GM12878 (cell line): ENCODE data around the gene TNNT1. TPM values are rescaled to one million over a fixed set of nuclear protein-coding genes. Genes with fewer than 3 reads are reported as not detected.

Experiments used
- BMI1 ChIP-seq: fragments of 450-650 bp; IDR thresholded peaks from 2 replicates; pipeline ENCODE4 v1.6.1; 2016; ENCODE audit warnings: mild to moderate bottlenecking, moderate library complexity, borderline replicate concordance
- BRCA1 ChIP-seq: IDR thresholded peaks from 2 replicates; pipeline ENCODE4 v1.6.1; 2011; ENCODE audit warnings: low read depth, low read length, improper control_type of control experiment
- CREB1 ChIP-seq: IDR thresholded peaks from 2 replicates; pipeline ENCODE4 v1.6.1; 2012; ENCODE audit warnings: low read depth, mild to moderate bottlenecking, inconsistent platforms
- FOXM1 ChIP-seq: IDR thresholded peaks from 2 replicates; pipeline ENCODE4 v1.6.1; 2012; ENCODE audit warnings: low read depth, mild to moderate bottlenecking, inconsistent platforms, low read length, moderate library complexity
- GABPA ChIP-seq: IDR thresholded peaks from 2 replicates; pipeline ENCODE4 v1.6.1; 2014; ENCODE audit warnings: antibody characterized with exemption, low read depth, mild to moderate bottlenecking, inconsistent platforms
- GATAD2B ChIP-seq: fragments of 450-650 bp; conservative IDR thresholded peaks from 2 replicates; pipeline ENCODE4 v1.6.1; 2017; ENCODE audit warnings: low read depth, mild to moderate bottlenecking, moderate library complexity
- HCFC1 ChIP-seq: fragments of 150-350 bp; IDR thresholded peaks from 2 replicates; pipeline ENCODE4 v1.6.1; 2014; ENCODE audit warnings: low read length
- IKZF1 ChIP-seq: fragments of 450-650 bp; conservative IDR thresholded peaks from 2 replicates; pipeline ENCODE4 v1.6.1; 2017; ENCODE audit warnings: antibody characterized with exemption, mild to moderate bottlenecking
- MEF2A ChIP-seq: IDR thresholded peaks from 2 replicates; pipeline ENCODE4 v1.6.1; 2011; ENCODE audit warnings: low read depth, mild to moderate bottlenecking, low read length, moderate library complexity; ENCODE audit not compliant: insufficient read depth
- MXI1 ChIP-seq: fragments of 150-350 bp; IDR thresholded peaks from 2 replicates; pipeline ENCODE4 v1.6.1; 2011; ENCODE audit warnings: low read depth, mild to moderate bottlenecking, inconsistent platforms, low read length, improper control_type of control experiment
- MYB ChIP-seq: fragments of 150-350 bp; IDR thresholded peaks from 2 replicates; pipeline ENCODE4 v1.6.1; 2014; ENCODE audit warnings: mild to moderate bottlenecking, low read depth, low read length, borderline replicate concordance
- NBN ChIP-seq: fragments of 450-650 bp; IDR thresholded peaks from 2 replicates; pipeline ENCODE4 v1.6.1; 2016
- PML ChIP-seq: IDR thresholded peaks from 2 replicates; pipeline ENCODE4 v1.6.1; 2012; ENCODE audit warnings: low read length, inconsistent platforms
- RAD21 ChIP-seq: IDR thresholded peaks from 2 replicates; pipeline ENCODE4 v1.6.1; 2011; ENCODE audit warnings: mild to moderate bottlenecking, low read depth, low read length, moderate library complexity; ENCODE audit not compliant: insufficient read depth
- RELA ChIP-seq: fragments of 450-650 bp; IDR thresholded peaks from 2 replicates; pipeline ENCODE4 v1.8.0; 2014; ENCODE audit warnings: borderline replicate concordance; ENCODE audit not compliant: partially characterized antibody
- SIN3A ChIP-seq: IDR thresholded peaks from 2 replicates; pipeline ENCODE4 v1.6.1; 2012; ENCODE audit warnings: low read depth, low read length, improper control_type of control experiment
- SIX5 ChIP-seq: IDR thresholded peaks from 2 replicates; pipeline ENCODE4 v1.6.1; 2011; ENCODE audit warnings: mild to moderate bottlenecking, low read depth, low read length, moderate library complexity; ENCODE audit not compliant: severe bottlenecking
- ZNF622 ChIP-seq: fragments of 450-650 bp; IDR thresholded peaks from 2 replicates; pipeline ENCODE4 v1.6.1; 2017; ENCODE audit warnings: mild to moderate bottlenecking, inconsistent platforms
- polyA plus RNA-seq, 11 experiments: library from polyadenylated mRNA; depleted of rRNA in 4 of 11; unstranded in 6 of 11; stranded (reverse) in 5 of 11; fragments of >200 nt; fragmentation: Nextera tagmentation in 4 of 11; fragmentation: Illumina TruSeq in 1 of 11; extraction: Ambion mirVana in 4 of 11; extraction: Trizol in 1 of 11; gene quantifications; 1 replicate in 1 of 11; 2 replicates in 10 of 11; pipeline versions ENCODE4 v1.2.1 to v1.2.3, GENCODE V29; 2011 to 2016; ENCODE audit warnings: inconsistent platforms in 2 of 11, missing spikeins in 2 of 11, low read depth in 1 of 11
- total RNA-seq, 4 experiments: library from RNA; depleted of rRNA in 3 of 4; stranded (reverse); fragments of >200 nt in 3 of 4; fragmentation: Illumina TruSeq in 1 of 4; extraction: Trizol in 1 of 4; gene quantifications; 2 replicates each; pipeline versions ENCODE4 v1.2.1 to v1.2.3, GENCODE V29; 2013 to 2021
- TF ChIP-seq, protein P1 (sequence below): fragments of 450-650 bp; formaldehyde crosslinking; IDR thresholded peaks from 2 replicates; pipeline ENCODE4 v1.4.0; 2020; ENCODE audit warnings: mild to moderate bottlenecking, moderate library complexity
- TF ChIP-seq, protein P2 (sequence below): IDR thresholded peaks from 2 replicates; pipeline ENCODE4 v1.6.1; 2012; ENCODE audit warnings: improper control_type of control experiment, low read depth, low read length; ENCODE audit not compliant: insufficient replicate concordance
- TF ChIP-seq, protein P3 (sequence below): fragments of 450-650 bp; IDR thresholded peaks from 2 replicates; pipeline ENCODE4 v1.6.1; 2014; ENCODE audit warnings: mild to moderate bottlenecking

Gene TNNT1
- total and polyA plus RNA-seq, 10 of the 15 experiments (the other 5 are each of a cell fraction or from before 2014, with no cell fraction given): 0.26 to 0.62 (median 0.37) TPM; not detected in 7

DNA sequence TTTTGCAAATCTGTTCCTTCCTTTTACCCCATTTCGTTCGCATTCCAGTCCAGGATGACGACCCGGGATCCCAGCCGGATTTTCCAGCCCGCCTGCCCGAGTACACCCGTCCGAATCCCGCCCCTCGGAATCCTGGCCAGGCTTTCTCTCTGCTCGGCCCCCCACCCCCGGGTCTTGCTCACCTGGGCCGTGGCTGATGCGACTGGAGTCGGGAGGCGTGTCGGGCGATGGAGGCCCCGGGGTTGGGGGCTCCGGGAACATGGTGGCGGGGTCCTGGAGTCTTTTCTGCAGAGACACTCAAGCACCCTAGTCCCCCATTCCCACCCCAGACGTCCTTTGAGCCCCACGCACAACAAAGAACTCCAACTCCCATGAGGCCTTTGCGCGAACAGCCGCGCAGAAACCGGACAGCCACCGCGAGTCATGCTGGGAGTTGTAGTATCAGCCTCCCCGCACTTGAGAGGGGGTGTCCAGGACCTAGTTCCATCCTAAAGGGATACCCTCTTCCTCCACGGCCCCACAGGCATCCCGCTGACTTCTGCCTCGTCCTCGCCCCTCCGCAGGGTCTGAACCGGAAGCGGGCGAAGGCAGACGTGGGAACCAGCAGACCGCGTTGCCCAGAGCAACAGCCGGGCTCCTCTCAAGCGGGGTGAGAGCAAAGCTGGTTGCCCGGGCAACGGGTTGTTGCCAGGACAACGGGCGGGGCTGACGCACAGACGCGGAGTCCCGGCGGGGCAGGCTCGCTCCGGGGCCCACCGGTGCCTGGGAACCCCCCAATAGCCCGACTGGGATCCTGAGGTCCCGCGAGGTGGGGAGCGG lies 30.0 kb upstream of the TNNT1 start (continued):
- no peak for TF ChIP-seq ZNF622
- peak; percentile 25; the same call in 1 of the 2 replicates for TF ChIP-seq NBN
- 0 out of 2 replicates have a peak, but pooled peaks have one; percentile 16 for TF ChIP-seq FOXM1
- peak; percentile 51; the same call in 1 of the 2 replicates for TF ChIP-seq SIN3A
- peak; percentile 54 for TF ChIP-seq CREB1
- no peak for TF ChIP-seq RAD21
- no peak for TF ChIP-seq MYB
- peak; percentile 50; the same call in 1 of the 2 replicates for TF ChIP-seq GABPA
- TF ChIP-seq, protein P1, sequence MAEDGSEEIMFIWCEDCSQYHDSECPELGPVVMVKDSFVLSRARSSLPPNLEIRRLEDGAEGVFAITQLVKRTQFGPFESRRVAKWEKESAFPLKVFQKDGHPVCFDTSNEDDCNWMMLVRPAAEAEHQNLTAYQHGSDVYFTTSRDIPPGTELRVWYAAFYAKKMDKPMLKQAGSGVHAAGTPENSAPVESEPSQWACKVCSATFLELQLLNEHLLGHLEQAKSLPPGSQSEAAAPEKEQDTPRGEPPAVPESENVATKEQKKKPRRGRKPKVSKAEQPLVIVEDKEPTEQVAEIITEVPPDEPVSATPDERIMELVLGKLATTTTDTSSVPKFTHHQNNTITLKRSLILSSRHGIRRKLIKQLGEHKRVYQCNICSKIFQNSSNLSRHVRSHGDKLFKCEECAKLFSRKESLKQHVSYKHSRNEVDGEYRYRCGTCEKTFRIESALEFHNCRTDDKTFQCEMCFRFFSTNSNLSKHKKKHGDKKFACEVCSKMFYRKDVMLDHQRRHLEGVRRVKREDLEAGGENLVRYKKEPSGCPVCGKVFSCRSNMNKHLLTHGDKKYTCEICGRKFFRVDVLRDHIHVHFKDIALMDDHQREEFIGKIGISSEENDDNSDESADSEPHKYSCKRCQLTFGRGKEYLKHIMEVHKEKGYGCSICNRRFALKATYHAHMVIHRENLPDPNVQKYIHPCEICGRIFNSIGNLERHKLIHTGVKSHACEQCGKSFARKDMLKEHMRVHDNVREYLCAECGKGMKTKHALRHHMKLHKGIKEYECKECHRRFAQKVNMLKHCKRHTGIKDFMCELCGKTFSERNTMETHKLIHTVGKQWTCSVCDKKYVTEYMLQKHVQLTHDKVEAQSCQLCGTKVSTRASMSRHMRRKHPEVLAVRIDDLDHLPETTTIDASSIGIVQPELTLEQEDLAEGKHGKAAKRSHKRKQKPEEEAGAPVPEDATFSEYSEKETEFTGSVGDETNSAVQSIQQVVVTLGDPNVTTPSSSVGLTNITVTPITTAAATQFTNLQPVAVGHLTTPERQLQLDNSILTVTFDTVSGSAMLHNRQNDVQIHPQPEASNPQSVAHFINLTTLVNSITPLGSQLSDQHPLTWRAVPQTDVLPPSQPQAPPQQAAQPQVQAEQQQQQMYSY (CRISPR knock-in tag): no peak
- TF ChIP-seq MEF2A: no peak
- peak; percentile 91 for TF ChIP-seq IKZF1
- peak; percentile 99 for TF ChIP-seq MXI1
- TF ChIP-seq SIX5: peak; percentile 93
- TF ChIP-seq PML: no peak
- TF ChIP-seq GATAD2B: peak; percentile 96
- no peak for TF ChIP-seq RELA
- TF ChIP-seq, protein P2, sequence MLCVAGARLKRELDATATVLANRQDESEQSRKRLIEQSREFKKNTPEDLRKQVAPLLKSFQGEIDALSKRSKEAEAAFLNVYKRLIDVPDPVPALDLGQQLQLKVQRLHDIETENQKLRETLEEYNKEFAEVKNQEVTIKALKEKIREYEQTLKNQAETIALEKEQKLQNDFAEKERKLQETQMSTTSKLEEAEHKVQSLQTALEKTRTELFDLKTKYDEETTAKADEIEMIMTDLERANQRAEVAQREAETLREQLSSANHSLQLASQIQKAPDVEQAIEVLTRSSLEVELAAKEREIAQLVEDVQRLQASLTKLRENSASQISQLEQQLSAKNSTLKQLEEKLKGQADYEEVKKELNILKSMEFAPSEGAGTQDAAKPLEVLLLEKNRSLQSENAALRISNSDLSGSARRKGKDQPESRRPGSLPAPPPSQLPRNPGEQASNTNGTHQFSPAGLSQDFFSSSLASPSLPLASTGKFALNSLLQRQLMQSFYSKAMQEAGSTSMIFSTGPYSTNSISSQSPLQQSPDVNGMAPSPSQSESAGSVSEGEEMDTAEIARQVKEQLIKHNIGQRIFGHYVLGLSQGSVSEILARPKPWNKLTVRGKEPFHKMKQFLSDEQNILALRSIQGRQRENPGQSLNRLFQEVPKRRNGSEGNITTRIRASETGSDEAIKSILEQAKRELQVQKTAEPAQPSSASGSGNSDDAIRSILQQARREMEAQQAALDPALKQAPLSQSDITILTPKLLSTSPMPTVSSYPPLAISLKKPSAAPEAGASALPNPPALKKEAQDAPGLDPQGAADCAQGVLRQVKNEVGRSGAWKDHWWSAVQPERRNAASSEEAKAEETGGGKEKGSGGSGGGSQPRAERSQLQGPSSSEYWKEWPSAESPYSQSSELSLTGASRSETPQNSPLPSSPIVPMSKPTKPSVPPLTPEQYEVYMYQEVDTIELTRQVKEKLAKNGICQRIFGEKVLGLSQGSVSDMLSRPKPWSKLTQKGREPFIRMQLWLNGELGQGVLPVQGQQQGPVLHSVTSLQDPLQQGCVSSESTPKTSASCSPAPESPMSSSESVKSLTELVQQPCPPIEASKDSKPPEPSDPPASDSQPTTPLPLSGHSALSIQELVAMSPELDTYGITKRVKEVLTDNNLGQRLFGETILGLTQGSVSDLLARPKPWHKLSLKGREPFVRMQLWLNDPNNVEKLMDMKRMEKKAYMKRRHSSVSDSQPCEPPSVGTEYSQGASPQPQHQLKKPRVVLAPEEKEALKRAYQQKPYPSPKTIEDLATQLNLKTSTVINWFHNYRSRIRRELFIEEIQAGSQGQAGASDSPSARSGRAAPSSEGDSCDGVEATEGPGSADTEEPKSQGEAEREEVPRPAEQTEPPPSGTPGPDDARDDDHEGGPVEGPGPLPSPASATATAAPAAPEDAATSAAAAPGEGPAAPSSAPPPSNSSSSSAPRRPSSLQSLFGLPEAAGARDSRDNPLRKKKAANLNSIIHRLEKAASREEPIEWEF: no peak
- TF ChIP-seq BMI1: peak; percentile 100
- no peak for TF ChIP-seq BRCA1
- TF ChIP-seq HCFC1: peak; percentile 95
- TF ChIP-seq, protein P3, sequence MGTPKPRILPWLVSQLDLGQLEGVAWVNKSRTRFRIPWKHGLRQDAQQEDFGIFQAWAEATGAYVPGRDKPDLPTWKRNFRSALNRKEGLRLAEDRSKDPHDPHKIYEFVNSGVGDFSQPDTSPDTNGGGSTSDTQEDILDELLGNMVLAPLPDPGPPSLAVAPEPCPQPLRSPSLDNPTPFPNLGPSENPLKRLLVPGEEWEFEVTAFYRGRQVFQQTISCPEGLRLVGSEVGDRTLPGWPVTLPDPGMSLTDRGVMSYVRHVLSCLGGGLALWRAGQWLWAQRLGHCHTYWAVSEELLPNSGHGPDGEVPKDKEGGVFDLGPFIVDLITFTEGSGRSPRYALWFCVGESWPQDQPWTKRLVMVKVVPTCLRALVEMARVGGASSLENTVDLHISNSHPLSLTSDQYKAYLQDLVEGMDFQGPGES: no peak
